Measurements from ENCODE around the gene PLPP4. TPM values are rescaled to one million over a fixed set of nuclear protein-coding genes. Genes with fewer than 3 reads are reported as not detected.
A peak's percentile ranks its signal among the peaks of the same experiment; 100 is the strongest.

PLPP4 gene
- total and polyA plus RNA-seq, 10 of the 15 experiments (the other 5 are each of a cell fraction or from before 2014, with no cell fraction given) = 0.08 to 3.1 (median 0.26) TPM; not detected in 3

DNA sequence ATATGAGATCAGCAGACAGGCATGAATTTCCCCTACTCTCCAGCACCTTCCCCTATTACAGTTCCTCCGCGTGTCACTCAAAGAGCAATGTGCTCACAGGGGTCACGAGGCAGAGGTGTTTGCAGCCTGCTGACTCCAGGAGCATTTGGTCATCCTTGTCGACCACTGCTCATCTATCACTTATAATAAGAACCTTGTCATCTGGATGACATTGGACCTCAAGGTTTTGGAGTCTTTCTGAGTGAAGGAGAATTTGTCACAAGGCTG lies 32.9 kb upstream of the PLPP4 start:
- no peak overlapping the region for H3K4me2 ChIP-seq (ENCODE audit: control insufficient read depth, insufficient read depth)
- ATAC-seq = no peak; the same call in 1 of the 3 replicates
- H3K27ac ChIP-seq (ENCODE audit: control insufficient read depth, insufficient read depth) = no peak overlapping the region
- TF ChIP-seq ZNF274 (IDR thresholded peaks at IDR 0.05; ENCODE audit: insufficient read depth, insufficient read length) (no peak), IKZF2 (IDR thresholded peaks at IDR 0.05) (no peak), CBX5 (IDR thresholded peaks at IDR 0.05; ENCODE audit: low read depth) (no peak), FOS (IDR thresholded peaks at IDR 0.05; ENCODE audit: borderline replicate concordance, extremely low read depth, insufficient read length) (no peak), SIX5 (IDR thresholded peaks at IDR 0.05; ENCODE audit: low read depth, low read length, severe bottlenecking) (no peak), CBX3 (IDR thresholded peaks at IDR 0.05; ENCODE audit: borderline replicate concordance, low read depth) (no peak), EED (IDR thresholded peaks at IDR 0.05; ENCODE audit: low read depth) (no peak), RAD21 (IDR thresholded peaks at IDR 0.05; ENCODE audit: insufficient read depth, low read depth, low read length) (no peak)
- TF ChIP-seq, protein P1, sequence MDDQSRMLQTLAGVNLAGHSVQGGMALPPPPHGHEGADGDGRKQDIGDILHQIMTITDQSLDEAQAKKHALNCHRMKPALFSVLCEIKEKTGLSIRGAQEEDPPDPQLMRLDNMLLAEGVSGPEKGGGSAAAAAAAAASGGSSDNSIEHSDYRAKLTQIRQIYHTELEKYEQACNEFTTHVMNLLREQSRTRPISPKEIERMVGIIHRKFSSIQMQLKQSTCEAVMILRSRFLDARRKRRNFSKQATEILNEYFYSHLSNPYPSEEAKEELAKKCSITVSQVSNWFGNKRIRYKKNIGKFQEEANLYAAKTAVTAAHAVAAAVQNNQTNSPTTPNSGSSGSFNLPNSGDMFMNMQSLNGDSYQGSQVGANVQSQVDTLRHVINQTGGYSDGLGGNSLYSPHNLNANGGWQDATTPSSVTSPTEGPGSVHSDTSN (IDR thresholded peaks at IDR 0.05; ENCODE audit: insufficient replicate concordance, low read depth, low read length) = peak; percentile 62
- TF ChIP-seq, protein P2, sequence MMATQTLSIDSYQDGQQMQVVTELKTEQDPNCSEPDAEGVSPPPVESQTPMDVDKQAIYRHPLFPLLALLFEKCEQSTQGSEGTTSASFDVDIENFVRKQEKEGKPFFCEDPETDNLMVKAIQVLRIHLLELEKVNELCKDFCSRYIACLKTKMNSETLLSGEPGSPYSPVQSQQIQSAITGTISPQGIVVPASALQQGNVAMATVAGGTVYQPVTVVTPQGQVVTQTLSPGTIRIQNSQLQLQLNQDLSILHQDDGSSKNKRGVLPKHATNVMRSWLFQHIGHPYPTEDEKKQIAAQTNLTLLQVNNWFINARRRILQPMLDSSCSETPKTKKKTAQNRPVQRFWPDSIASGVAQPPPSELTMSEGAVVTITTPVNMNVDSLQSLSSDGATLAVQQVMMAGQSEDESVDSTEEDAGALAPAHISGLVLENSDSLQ (IDR thresholded peaks at IDR 0.05) = peak; percentile 87
- ChIA-PET SMC1A (ENCODE audit: uncharacterized antibody, unreplicated experiment) (interaction anchor here (0.6 to 3.1 kb wide), 11 partner anchors 34 to 314 kb away, joined by 3 to 14 read pairs (median 3); no protein-coding TSS in a partner anchor), CTCF (interaction anchor here (0.7 to 4.9 kb wide), 25 partner anchors 8 to 551 kb away, joined by 3 to 64 read pairs (median 5); no protein-coding TSS in a partner anchor), RAD21 (ENCODE audit: unreplicated experiment) (interaction anchor here (1.1 to 4.2 kb wide), 7 partner anchors 78 to 312 kb away, joined by 4 to 34 read pairs (median 5); no protein-coding TSS in a partner anchor), POLR2A (no interaction called here)
- no peak for DNase-seq (ENCODE audit: low read depth, low spot score)
- no peak for FAIRE-seq
- H3K9ac ChIP-seq (ENCODE audit: control insufficient read depth, insufficient read depth, low read length) = no peak overlapping the region
- no peaks in the 10 kb centered on the region for H3K4me1 ChIP-seq (ENCODE audit: control insufficient read depth, insufficient read depth, low read length)
- H3K79me2 ChIP-seq (ENCODE audit: control insufficient read depth, insufficient read depth, low read length) = no peaks in the 10 kb centered on the region
- no peak overlapping the region for H2AFZ ChIP-seq (ENCODE audit: control insufficient read depth, low read depth, low read length)
- intact Hi-C loops (cut with micrococcal nuclease; ENCODE audit: unreplicated experiment) (loop anchor here (5.0 to 10.0 kb wide), 2 partner anchors 183 to 199 kb away; no protein-coding TSS in a partner anchor), in situ Hi-C loops (cut with MboI) (loop anchor here (5.0 kb wide), 1 partner anchor 313 kb away; no protein-coding TSS in a partner anchor)
- no peaks in the 10 kb centered on the region for H3K9me3 ChIP-seq (replicated peaks; ENCODE audit: control insufficient read depth, insufficient read depth, low read length)
- no peaks in the 10 kb centered on the region for H3K36me3 ChIP-seq (ENCODE audit: control insufficient read depth in 2 of 2, insufficient read depth in 2 of 2, low read length in 1 of 2)
- WGBS (ENCODE audit: insufficient coverage, insufficient replicate concordance, low lambda C conversion rate, missing lambda C conversion rate) = 21% methylated on average over 4 of the region's 4 CpGs
- no peak overlapping the region for H3K4me3 ChIP-seq
- peaks cover 0 to 5% of the 10 kb centered on the region in 2 experiments; a peak in 2 of 4 replicates for H3K27me3 ChIP-seq (replicated peaks in 1 of 2; ENCODE audit: control insufficient read depth in 2 of 2, insufficient read depth in 2 of 2, low read length in 1 of 2)
- no TSS peak for BruUV-seq (replicated peaks)
- H4K20me1 ChIP-seq (ENCODE audit: control insufficient read depth, insufficient read depth) = no peaks in the 10 kb centered on the region

All from GM12878 (cell line).